H9 (cell line): ENCODE data around the gene OR5AC2. TPM values are rescaled to one million over a fixed set of nuclear protein-coding genes. Genes with fewer than 3 reads are reported as not detected.

Source experiments
- DNase-seq: peaks from one replicate; pipeline ENCODE4 v3.0.0-alpha.2; 2017
- H2AFZ ChIP-seq: one replicate; pipeline ENCODE4 v1.6.1; 2013; ENCODE audit warnings: mild to moderate bottlenecking, low read length, control low read depth, moderate library complexity
- H2AK5ac ChIP-seq: 2 replicates; pipeline ENCODE4 v1.6.1; 2013; ENCODE audit warnings: low read length, control low read depth, mixed read lengths; ENCODE audit not compliant: insufficient read length
- H2BK120ac ChIP-seq: one replicate; pipeline ENCODE4 v1.6.1; 2013; ENCODE audit warnings: low read depth, mild to moderate bottlenecking, low read length, control low read depth, inconsistent platforms; ENCODE audit not compliant: poor library complexity, severe bottlenecking
- H2BK12ac ChIP-seq: 2 replicates; pipeline ENCODE4 v1.6.1; 2013; ENCODE audit warnings: low read length, control low read depth, mixed read lengths, low read depth; ENCODE audit not compliant: insufficient read length
- H2BK15ac ChIP-seq: 2 replicates; pipeline ENCODE4 v1.6.1; 2013; ENCODE audit warnings: low read depth, low read length, control low read depth
- H2BK20ac ChIP-seq: one replicate; pipeline ENCODE4 v1.6.1; 2013; ENCODE audit warnings: low read depth, mild to moderate bottlenecking, low read length, control low read depth, inconsistent platforms; ENCODE audit not compliant: poor library complexity, severe bottlenecking
- H2BK5ac ChIP-seq: 2 replicates; pipeline ENCODE4 v1.6.1; 2013; ENCODE audit warnings: low read length, control low read depth, mixed read lengths; ENCODE audit not compliant: insufficient read length
- H3K14ac ChIP-seq: 2 replicates; pipeline ENCODE4 v1.6.1; 2013; ENCODE audit warnings: low read length, control low read depth; ENCODE audit not compliant: insufficient read depth
- H3K18ac ChIP-seq: 2 replicates; pipeline ENCODE4 v1.6.1; 2013; ENCODE audit warnings: low read depth, mild to moderate bottlenecking, mixed read lengths, low read length, control low read depth; ENCODE audit not compliant: insufficient read length
- H3K23ac ChIP-seq: 2 replicates; pipeline ENCODE4 v1.6.1; 2013; ENCODE audit warnings: low read length, control low read depth, mixed read lengths, low read depth; ENCODE audit not compliant: insufficient read length
- H3K23me2 ChIP-seq: 2 replicates; pipeline ENCODE4 v1.6.1; 2013; ENCODE audit warnings: low read depth, mild to moderate bottlenecking, mixed read lengths, low read length, control low read depth; ENCODE audit not compliant: insufficient read length, poor library complexity, severe bottlenecking
- H3K27ac ChIP-seq: 2 replicates; pipeline ENCODE4 v1.5.1; 2013; ENCODE audit warnings: low read length, control low read depth, mixed read lengths, low read depth; ENCODE audit not compliant: insufficient read length
- H3K27me3 ChIP-seq: 2 replicates; pipeline ENCODE4 v1.6.1; 2013; ENCODE audit warnings: low read length, control low read depth, inconsistent platforms; ENCODE audit not compliant: insufficient read depth
- H3K4ac ChIP-seq: 2 replicates; pipeline ENCODE4 v1.6.1; 2013; ENCODE audit warnings: low read depth, mild to moderate bottlenecking, control low read depth, inconsistent platforms, low read length, moderate library complexity
- H3K4me1 ChIP-seq: 2 replicates; pipeline ENCODE4 v1.6.1; 2013; ENCODE audit warnings: low read length, control low read depth, inconsistent platforms; ENCODE audit not compliant: insufficient read depth
- H3K4me2 ChIP-seq: 2 replicates; pipeline ENCODE4 v1.6.1; 2013; ENCODE audit warnings: low read length, control low read depth, mixed read lengths; ENCODE audit not compliant: insufficient read length, insufficient read depth
- H3K56ac ChIP-seq: 2 replicates; pipeline ENCODE4 v1.6.1; 2013; ENCODE audit warnings: low read depth, mild to moderate bottlenecking, mixed read lengths, low read length, control low read depth; ENCODE audit not compliant: insufficient read length
- H3K79me1 ChIP-seq: 2 replicates; pipeline ENCODE4 v1.6.1; 2013; ENCODE audit warnings: low read depth, mild to moderate bottlenecking, moderate library complexity, low read length, control low read depth, inconsistent platforms; ENCODE audit not compliant: insufficient read depth, poor library complexity, severe bottlenecking
- H3K79me2 ChIP-seq: 2 replicates; pipeline ENCODE4 v1.6.1; 2013; ENCODE audit warnings: low read length, control low read depth, inconsistent platforms; ENCODE audit not compliant: insufficient read depth
- H3K9ac ChIP-seq: 2 replicates; pipeline ENCODE4 v1.6.1; 2013; ENCODE audit warnings: low read length, control low read depth, mixed read lengths; ENCODE audit not compliant: insufficient read length; ENCODE audit errors: extremely low read depth
- H3K9me3 ChIP-seq: one replicate; pipeline ENCODE4 v1.6.1; 2013; ENCODE audit warnings: low read depth, low read length, inconsistent platforms; ENCODE audit not compliant: control insufficient read depth
- H3T11ph ChIP-seq: one replicate; pipeline ENCODE4 v1.6.1; 2013; ENCODE audit warnings: mild to moderate bottlenecking, low read length, control low read depth, inconsistent platforms
- H4K20me1 ChIP-seq: one replicate; pipeline ENCODE4 v1.6.1; 2013; ENCODE audit not compliant: control insufficient read depth, insufficient read length, insufficient read depth
- H4K5ac ChIP-seq: 2 replicates; pipeline ENCODE4 v1.6.1; 2013; ENCODE audit warnings: low read depth, mild to moderate bottlenecking, mixed read lengths, low read length, control low read depth; ENCODE audit not compliant: insufficient read length
- H4K8ac ChIP-seq: replicated peaks from 2 replicates; pipeline ENCODE4 v1.6.1; 2013; ENCODE audit warnings: low read length, control low read depth, mixed read lengths, low read depth; ENCODE audit not compliant: insufficient read length
- H4K91ac ChIP-seq: 2 replicates; pipeline ENCODE4 v1.6.1; 2013; ENCODE audit warnings: low read depth, mild to moderate bottlenecking, moderate library complexity, mixed read lengths, low read length, control low read depth; ENCODE audit not compliant: insufficient read length
- H3K27ac Mint-ChIP-seq, 3 experiments: 2 replicates in 2 of 3; 3 replicates in 1 of 3; pipeline ENCODE4 v1.8.0; 2020 to 2021; ENCODE audit warnings: mixed read lengths in 3 of 3, mild to moderate bottlenecking in 1 of 3, moderate library complexity in 1 of 3
- H3K27me3 Mint-ChIP-seq: 2 replicates; pipeline ENCODE4 v1.8.0; 2021; ENCODE audit warnings: low read depth, mild to moderate bottlenecking, moderate library complexity, mixed read lengths
- H3K36me3 Mint-ChIP-seq, 3 experiments: 2 replicates in 2 of 3; 3 replicates in 1 of 3; pipeline ENCODE4 v1.8.0; 2020 to 2021; ENCODE audit warnings: low read depth in 3 of 3, mixed read lengths in 3 of 3; ENCODE audit not compliant: insufficient read depth in 1 of 3
- H3K4me1 Mint-ChIP-seq, 2 experiments: 2 replicates each; pipeline ENCODE4 v1.8.0; 2020; ENCODE audit warnings: mixed read lengths in 2 of 2
- H3K4me3 Mint-ChIP-seq, 2 experiments: 2 replicates in 1 of 2; 3 replicates in 1 of 2; pipeline ENCODE4 v1.8.0; 2020 to 2021; ENCODE audit warnings: mild to moderate bottlenecking in 2 of 2, mixed read lengths in 2 of 2, moderate library complexity in 1 of 2
- H3K9me3 Mint-ChIP-seq, 2 experiments: 2 replicates in 1 of 2; 3 replicates in 1 of 2; pipeline ENCODE4 v1.8.0; 2020; ENCODE audit warnings: mild to moderate bottlenecking in 2 of 2, mixed read lengths in 2 of 2, moderate library complexity in 1 of 2
- WGBS: extraction: QIAGEN DNeasy Blood & Tissue Kit; methylation state at CpG from one replicate; pipeline ENCODE4 v1.1.7; 2013; ENCODE audit warnings: missing lambda C conversion rate, low lambda C conversion rate, mixed read lengths; ENCODE audit not compliant: insufficient read length; ENCODE audit errors: extremely low coverage; 5-methylcytosine and 5-hydroxymethylcytosine counted together
- total RNA-seq: library from RNA; stranded (reverse); gene quantifications from 2 replicates; pipeline ENCODE4 v1.2.1, GENCODE V29; 2021
- TF ChIP-seq, protein P1 (sequence below): fragments of 200-600 bp; sonication (generic); conservative IDR thresholded peaks from 3 replicates; pipeline ENCODE4 v1.8.0; 2021; ENCODE audit warnings: antibody characterized with exemption, mild to moderate bottlenecking

The OR5AC2 gene
- total RNA-seq, 1 experiment from 2014 or later = not detected

DNA sequence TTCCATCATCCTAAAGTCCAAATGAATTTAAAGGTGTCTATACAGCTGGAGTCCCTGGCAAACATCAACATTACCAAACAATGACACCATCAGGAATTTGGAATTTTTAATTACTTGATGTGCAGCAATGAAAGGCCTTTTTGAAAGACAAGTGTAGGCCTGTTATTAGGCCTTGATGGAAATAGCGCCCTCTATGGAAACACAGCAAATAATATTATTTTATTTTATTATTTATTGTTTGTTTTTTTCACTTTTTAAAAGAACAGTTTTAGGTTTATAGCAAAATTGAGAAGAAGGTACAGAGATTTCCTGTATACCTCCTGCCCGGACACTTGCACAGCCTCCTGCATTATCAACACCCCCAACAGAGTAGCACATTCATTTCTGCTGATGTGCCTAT is 18.1 kb upstream of the OR5AC2 start:
- no peaks in the 10 kb centered on the region for H3K36me3 Mint-ChIP-seq

More for the DNA sequence above, 18.1 kb upstream of the OR5AC2 start:
- TF ChIP-seq, protein P1, sequence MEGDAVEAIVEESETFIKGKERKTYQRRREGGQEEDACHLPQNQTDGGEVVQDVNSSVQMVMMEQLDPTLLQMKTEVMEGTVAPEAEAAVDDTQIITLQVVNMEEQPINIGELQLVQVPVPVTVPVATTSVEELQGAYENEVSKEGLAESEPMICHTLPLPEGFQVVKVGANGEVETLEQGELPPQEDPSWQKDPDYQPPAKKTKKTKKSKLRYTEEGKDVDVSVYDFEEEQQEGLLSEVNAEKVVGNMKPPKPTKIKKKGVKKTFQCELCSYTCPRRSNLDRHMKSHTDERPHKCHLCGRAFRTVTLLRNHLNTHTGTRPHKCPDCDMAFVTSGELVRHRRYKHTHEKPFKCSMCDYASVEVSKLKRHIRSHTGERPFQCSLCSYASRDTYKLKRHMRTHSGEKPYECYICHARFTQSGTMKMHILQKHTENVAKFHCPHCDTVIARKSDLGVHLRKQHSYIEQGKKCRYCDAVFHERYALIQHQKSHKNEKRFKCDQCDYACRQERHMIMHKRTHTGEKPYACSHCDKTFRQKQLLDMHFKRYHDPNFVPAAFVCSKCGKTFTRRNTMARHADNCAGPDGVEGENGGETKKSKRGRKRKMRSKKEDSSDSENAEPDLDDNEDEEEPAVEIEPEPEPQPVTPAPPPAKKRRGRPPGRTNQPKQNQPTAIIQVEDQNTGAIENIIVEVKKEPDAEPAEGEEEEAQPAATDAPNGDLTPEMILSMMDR = peak; percentile 75
- Histone ChIP-seq H3K9me3 (no peaks in the 10 kb centered on the region), H4K91ac (no peak overlapping the region), H2BK12ac (no peak overlapping the region), H3K79me1 (no peaks in the 10 kb centered on the region), H3K23ac (no peak overlapping the region), H3K79me2 (no peaks in the 10 kb centered on the region), H3K18ac (no peak overlapping the region), H2BK120ac (no peak overlapping the region), H3T11ph (no peak overlapping the region), H3K27ac (no peak overlapping the region), H3K56ac (no peak overlapping the region), H3K4me2 (no peak overlapping the region), H4K8ac (no peak overlapping the region), H2AFZ (no peak overlapping the region), H3K9ac (no peak overlapping the region), H3K14ac (no peak overlapping the region), H3K23me2 (no peaks in the 10 kb centered on the region), H3K4ac (no peak overlapping the region), H4K20me1 (no peaks in the 10 kb centered on the region), H2BK20ac (no peak overlapping the region), H3K4me1 (no peaks in the 10 kb centered on the region), H2AK5ac (no peak overlapping the region), H2BK15ac (no peak overlapping the region), H2BK5ac (no peak overlapping the region), H4K5ac (no peak overlapping the region), H3K27me3 (no peaks in the 10 kb centered on the region)
- Mint-ChIP-seq H3K9me3 (no peaks in the 10 kb centered on the region), H3K4me3 (no peak overlapping the region), H3K4me1 (no peaks in the 10 kb centered on the region), H3K27me3 (no peaks in the 10 kb centered on the region), H3K27ac (no peak overlapping the region)
- no CpG with 5 or more reads among the region's 2 CpGs for WGBS
- no peak for DNase-seq
